ENCODE data around the gene G3BP2. TPM values are rescaled to one million over a fixed set of nuclear protein-coding genes. Genes with fewer than 3 reads are reported as not detected.

The G3BP2 gene
- total and polyA plus RNA-seq, 2 of the 8 experiments (the other 6 are each of a cell fraction or from before 2014, with no cell fraction given): 83.7 to 378 TPM

GRCh38 chr4:75653845-75654503, 19.2 kb downstream of the G3BP2 start (continued):
- TF ChIP-seq CHD7 (IDR thresholded peaks at IDR 0.05; ENCODE audit: insufficient replicate concordance, low read length): no peak
- TF ChIP-seq CTCF (IDR thresholded peaks at IDR 0.05; ENCODE audit: control extremely low read depth in 1 of 3, insufficient read depth in 1 of 3, low read depth in 1 of 3, low read length in 3 of 3): peak in 2 of 3 experiments; percentile 61 to 69; a peak in 3 of 4 replicates
- no peak for TF ChIP-seq BRCA1 (IDR thresholded peaks at IDR 0.05; ENCODE audit: low read depth, low read length)
- no peak for TF ChIP-seq MAFK (IDR thresholded peaks at IDR 0.05; ENCODE audit: low read depth, low read length)
- 0 out of 4 replicates have a peak, but pooled peaks of 1 of the 2 experiments have one; percentile 25 for TF ChIP-seq SIN3A (conservative IDR thresholded peaks at IDR 0.05 in 1 of 2, IDR thresholded peaks at IDR 0.05 in 1 of 2; ENCODE audit: low read depth in 1 of 2, low read length in 2 of 2)
- TF ChIP-seq SP2 (IDR thresholded peaks at IDR 0.05; ENCODE audit: low read length): no peak
- no peak for TF ChIP-seq CBX5 (IDR thresholded peaks at IDR 0.05; ENCODE audit: low read depth, low read length)
